ENCODE measurements around the gene MYO7A.

- TF ChIP-seq CTCF (optimal IDR thresholded peaks at IDR 0.05 in 1 of 3, IDR thresholded peaks at IDR 0.05 in 1 of 3, conservative IDR thresholded peaks at IDR 0.05 in 1 of 3; ENCODE audit: extremely low read depth in 1 of 3, insufficient read depth in 2 of 3, low read length in 3 of 3) (no peak), EZH2 (IDR thresholded peaks at IDR 0.05; ENCODE audit: low read length) (no peak)
Measured at GRCh38 chr11:77262803-77263202, 134.8 kb downstream of the MYO7A start.

Measured in keratinocyte (primary cell).